Neutrophil (primary cell): ENCODE data around the gene BNIPL.

ENCODE experiments used
- H3K27ac ChIP-seq: fragments of 200-600 bp; sonication (generic); 2 replicates; pipeline ENCODE4 v1.5.1; 2016; ENCODE audit warnings: mild to moderate bottlenecking, moderate library complexity
- H3K27me3 ChIP-seq: fragments of 200-600 bp; sonication (generic); 2 replicates; pipeline ENCODE4 v1.6.0; 2016; ENCODE audit warnings: mild to moderate bottlenecking
- H3K36me3 ChIP-seq: fragments of 200-600 bp; sonication (generic); 2 replicates; pipeline ENCODE4 v1.5.1; 2017
- H3K4me1 ChIP-seq, 2 experiments: fragments of 200-600 bp in 1 of 2; sonication (generic) in 1 of 2; 1 replicate in 1 of 2; 2 replicates in 1 of 2; pipeline versions ENCODE4 v1.5.1 to v1.6.1; 2013 to 2016; ENCODE audit warnings: low read depth in 1 of 2, low read length in 1 of 2, mild to moderate bottlenecking in 1 of 2, moderate library complexity in 1 of 2; ENCODE audit not compliant: control insufficient read depth in 1 of 2, insufficient read depth in 1 of 2
- H3K4me3 ChIP-seq, 2 experiments: fragments of 200-600 bp in 1 of 2; sonication (generic) in 1 of 2; 1 replicate in 1 of 2; 2 replicates in 1 of 2; pipeline ENCODE4 v1.5.1; 2013 to 2016; ENCODE audit warnings: low read depth in 1 of 2, low read length in 1 of 2, mild to moderate bottlenecking in 1 of 2, moderate library complexity in 1 of 2
- H3K9me3 ChIP-seq: fragments of 200-600 bp; sonication (generic); 2 replicates; pipeline ENCODE4 v1.5.1; 2016
- TF ChIP-seq, protein P1 (sequence below): fragments of 200-600 bp; sonication (generic); IDR thresholded peaks from 2 replicates; pipeline ENCODE4 v1.5.1; 2016; ENCODE audit warnings: antibody characterized with exemption

Gene BNIPL

DNA sequence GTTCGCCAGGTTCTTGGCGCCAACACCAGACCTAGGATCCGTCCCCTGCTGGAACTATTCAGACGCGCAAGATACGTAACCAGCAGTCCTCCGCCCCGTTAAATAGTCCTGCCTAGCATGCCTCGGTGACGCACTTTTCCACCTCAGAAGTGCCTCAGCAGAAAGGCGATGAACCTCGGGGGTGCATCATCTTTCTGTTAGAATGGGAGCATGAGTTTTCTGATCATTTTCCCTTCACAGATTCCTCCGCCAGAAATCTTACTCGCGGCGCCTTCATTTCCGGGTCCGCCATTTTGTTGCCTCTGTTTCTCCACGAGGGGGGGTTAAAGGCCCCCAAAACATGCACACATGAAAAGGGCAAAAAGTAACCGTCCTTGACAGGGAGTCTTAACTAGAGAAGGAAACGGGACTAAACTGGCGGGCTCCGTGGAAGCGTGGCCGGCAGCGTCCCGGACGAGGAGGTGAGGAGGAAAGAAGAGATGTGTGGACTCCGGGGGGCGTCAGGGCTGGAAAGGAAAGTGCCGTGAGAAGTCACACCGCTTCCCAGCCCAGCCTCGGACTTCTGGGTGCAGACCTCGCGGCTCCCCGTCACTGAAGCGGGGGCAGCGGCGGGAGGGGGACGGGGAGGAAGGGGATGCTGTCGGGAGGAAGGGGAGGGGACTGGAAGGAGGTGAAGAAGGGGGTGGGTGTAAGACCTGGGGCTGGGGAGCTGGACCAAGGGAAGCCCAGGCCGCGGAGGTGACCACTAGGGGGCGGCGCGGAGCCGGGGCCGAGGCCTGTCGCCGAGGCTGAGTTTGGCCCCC, 34.3 kb downstream of the BNIPL start, which contains the start of gene GABPB2:
TSS of gene GABPB2 (plus strand) at position 288 of the 803 bp plus-strand sequence. CDS start 17,429 bp downstream, outside the sequence.
- Histone ChIP-seq H3K4me1 (peaks cover 14 to 20% of the 10 kb centered on the region in 2 experiments), H3K9me3 (no peaks in the 10 kb centered on the region), H3K27ac (peak within 1 kb of the TSS; percentile 96), H3K36me3 (no peaks in the 10 kb centered on the region), H3K27me3 (no peaks in the 10 kb centered on the region), H3K4me3 (peak within 1 kb of the TSS; percentile 94 to 100)
- TF ChIP-seq, protein P1, sequence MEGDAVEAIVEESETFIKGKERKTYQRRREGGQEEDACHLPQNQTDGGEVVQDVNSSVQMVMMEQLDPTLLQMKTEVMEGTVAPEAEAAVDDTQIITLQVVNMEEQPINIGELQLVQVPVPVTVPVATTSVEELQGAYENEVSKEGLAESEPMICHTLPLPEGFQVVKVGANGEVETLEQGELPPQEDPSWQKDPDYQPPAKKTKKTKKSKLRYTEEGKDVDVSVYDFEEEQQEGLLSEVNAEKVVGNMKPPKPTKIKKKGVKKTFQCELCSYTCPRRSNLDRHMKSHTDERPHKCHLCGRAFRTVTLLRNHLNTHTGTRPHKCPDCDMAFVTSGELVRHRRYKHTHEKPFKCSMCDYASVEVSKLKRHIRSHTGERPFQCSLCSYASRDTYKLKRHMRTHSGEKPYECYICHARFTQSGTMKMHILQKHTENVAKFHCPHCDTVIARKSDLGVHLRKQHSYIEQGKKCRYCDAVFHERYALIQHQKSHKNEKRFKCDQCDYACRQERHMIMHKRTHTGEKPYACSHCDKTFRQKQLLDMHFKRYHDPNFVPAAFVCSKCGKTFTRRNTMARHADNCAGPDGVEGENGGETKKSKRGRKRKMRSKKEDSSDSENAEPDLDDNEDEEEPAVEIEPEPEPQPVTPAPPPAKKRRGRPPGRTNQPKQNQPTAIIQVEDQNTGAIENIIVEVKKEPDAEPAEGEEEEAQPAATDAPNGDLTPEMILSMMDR, result peak; percentile 87

DNA sequence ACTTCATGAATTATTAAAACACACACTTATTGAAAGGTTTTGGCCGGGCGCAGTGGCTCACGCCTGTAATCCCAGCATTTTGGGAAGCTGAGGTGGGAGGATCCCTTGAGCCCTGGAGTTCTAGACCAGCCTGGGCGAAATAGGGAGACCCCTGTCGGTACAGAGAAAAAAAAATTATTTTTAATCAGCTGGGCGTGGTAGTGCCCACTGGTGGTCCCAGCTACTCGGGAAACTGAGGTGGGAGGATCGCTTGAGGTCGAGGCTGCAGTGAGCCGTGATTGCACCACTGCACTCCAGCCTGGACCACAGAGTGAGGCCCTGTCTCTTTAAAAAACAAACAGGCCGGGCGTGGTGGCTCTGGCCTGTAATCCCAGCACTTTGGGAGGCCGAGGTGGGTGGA, 35.8 kb downstream of the BNIPL start:
- TF ChIP-seq, protein P1, result no peak
- H3K9me3 ChIP-seq, result no peaks in the 10 kb centered on the region
- H3K27me3 ChIP-seq, result no peaks in the 10 kb centered on the region
- H3K36me3 ChIP-seq, result no peaks in the 10 kb centered on the region
- peak overlapping the region; percentile 96 for H3K27ac ChIP-seq
- peaks cover 14 to 20% of the 10 kb centered on the region in 2 experiments for H3K4me1 ChIP-seq
- H3K4me3 ChIP-seq, result no peak overlapping the region

DNA sequence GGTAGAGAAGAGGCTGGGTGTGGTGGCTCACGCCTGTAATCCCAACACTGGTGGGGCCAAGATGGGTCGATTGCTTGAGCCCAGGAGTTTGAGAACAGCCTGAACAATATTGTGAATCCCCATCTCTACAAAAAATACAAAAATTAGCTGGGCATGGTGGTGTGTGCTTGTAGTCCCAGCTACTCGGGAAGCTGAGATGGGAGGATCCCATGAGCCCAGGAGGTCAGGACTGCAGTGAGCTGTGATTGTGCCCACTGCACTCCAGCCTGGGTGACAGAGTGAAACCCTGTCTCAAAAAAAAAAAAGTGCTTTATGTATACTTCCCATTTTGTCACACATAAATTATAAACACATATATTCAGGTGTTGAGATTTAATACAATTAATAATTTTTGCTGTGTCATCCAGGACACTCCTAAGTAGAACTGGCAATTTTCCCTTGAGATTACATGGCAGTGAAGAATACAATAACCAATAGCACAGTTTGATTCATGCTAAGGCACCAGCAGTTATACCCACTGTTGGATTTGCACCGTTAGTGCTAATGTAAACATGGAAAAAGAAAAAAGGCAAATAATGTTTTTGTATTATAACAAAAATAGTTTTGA, 49.7 kb downstream of the BNIPL start:
- no peaks in the 10 kb centered on the region for H3K36me3 ChIP-seq
- peaks cover 6 to 10% of the 10 kb centered on the region in 2 experiments for H3K4me1 ChIP-seq
- no peak overlapping the region for H3K27ac ChIP-seq
- TF ChIP-seq, protein P1, result no peak
- H3K9me3 ChIP-seq, result no peaks in the 10 kb centered on the region
- H3K27me3 ChIP-seq, result no peaks in the 10 kb centered on the region
- no peak overlapping the region for H3K4me3 ChIP-seq
